Measurements from ENCODE around the gene UBE2H. TPM values are rescaled to one million over a fixed set of nuclear protein-coding genes. Genes with fewer than 3 reads are reported as not detected.

Gene UBE2H
- total RNA-seq, 1 donor from 2014 or later = 80.7 TPM

DNA sequence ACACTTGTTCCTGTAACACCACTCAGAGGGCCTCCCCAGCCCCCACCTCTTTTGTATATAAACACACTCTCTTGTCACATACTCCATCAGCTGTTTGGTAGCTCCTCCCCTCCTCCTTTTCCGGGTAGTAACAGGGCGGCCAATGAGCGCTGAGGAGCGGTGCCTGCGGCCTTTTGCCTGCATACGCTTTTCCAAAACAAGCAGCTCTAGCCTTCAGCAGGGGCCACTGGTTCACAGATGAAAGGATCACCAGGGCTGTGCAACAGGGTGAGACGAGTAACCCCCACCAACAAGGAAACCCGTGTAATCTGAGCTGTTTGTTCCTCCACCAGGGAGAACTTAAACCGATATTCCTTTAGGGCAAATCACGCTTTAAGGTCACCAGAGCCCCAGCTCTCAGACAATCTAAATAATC lies 3.9 kb downstream of the UBE2H start:
- DNase-seq (ENCODE audit: extremely low spot score, unreplicated experiment) = peak; percentile 86
- no peak for TF ChIP-seq CTCF (conservative IDR thresholded peaks at IDR 0.05)
- Mint-ChIP-seq H3K9me3 (peaks cover 9% of the 10 kb centered on the region), H3K27me3 (no peaks in the 10 kb centered on the region), H3K27ac (no peak overlapping the region), H3K4me1 (ENCODE audit: unreplicated experiment) (peaks cover 15% of the 10 kb centered on the region), H3K36me3 (peaks cover 15% of the 10 kb centered on the region), H3K4me3 (no peak overlapping the region)

GRCh38 chr7:129948338-129948737 lies 4.4 kb downstream of the UBE2H start:
- H3K4me1 Mint-ChIP-seq (ENCODE audit: unreplicated experiment) = peaks cover 15% of the 10 kb centered on the region
- peak overlapping the region; percentile 40 for H3K4me3 Mint-ChIP-seq
- no peak for DNase-seq (ENCODE audit: extremely low spot score, unreplicated experiment)
- H3K36me3 Mint-ChIP-seq = peaks cover 15% of the 10 kb centered on the region
- TF ChIP-seq CTCF (conservative IDR thresholded peaks at IDR 0.05) = no peak
- H3K27me3 Mint-ChIP-seq = no peaks in the 10 kb centered on the region
- peaks cover 9% of the 10 kb centered on the region for H3K9me3 Mint-ChIP-seq
- no peak overlapping the region for H3K27ac Mint-ChIP-seq

DNA sequence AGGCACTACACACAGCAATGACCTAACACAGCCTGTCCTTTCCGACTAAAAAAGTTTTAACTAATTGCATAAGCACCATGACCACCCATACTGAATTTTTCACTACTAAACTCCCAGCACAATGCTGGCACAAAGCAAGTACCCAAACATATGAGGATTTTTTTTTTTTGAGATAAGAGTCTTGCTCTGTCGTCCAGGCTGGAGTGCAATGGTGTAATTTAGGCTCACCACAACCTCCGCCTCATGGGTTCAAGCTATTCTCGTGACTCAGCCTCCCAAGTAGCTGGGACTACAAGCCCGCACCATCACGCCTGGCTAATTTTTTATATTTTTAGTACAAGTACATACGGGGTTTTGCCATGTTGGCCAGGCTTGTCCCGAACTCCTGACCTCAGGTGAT lies 5.1 kb downstream of the UBE2H start:
- Mint-ChIP-seq H3K36me3 (peaks cover 15% of the 10 kb centered on the region), H3K4me1 (ENCODE audit: unreplicated experiment) (peaks cover 15% of the 10 kb centered on the region), H3K9me3 (peaks cover 9% of the 10 kb centered on the region), H3K27ac (peak overlapping the region; percentile 61), H3K27me3 (no peaks in the 10 kb centered on the region), H3K4me3 (peak overlapping the region; percentile 61)
- DNase-seq (ENCODE audit: extremely low spot score, unreplicated experiment) = no peak
- no peak for TF ChIP-seq CTCF (conservative IDR thresholded peaks at IDR 0.05)

GRCh38 chr7:129947049-129947448 lies 5.7 kb downstream of the UBE2H start:
- Mint-ChIP-seq H3K27ac (peak overlapping the region; percentile 61), H3K4me1 (ENCODE audit: unreplicated experiment) (peaks cover 15% of the 10 kb centered on the region), H3K36me3 (peaks cover 18% of the 10 kb centered on the region), H3K4me3 (peak overlapping the region; percentile 30), H3K9me3 (peaks cover 9% of the 10 kb centered on the region), H3K27me3 (no peaks in the 10 kb centered on the region)
- DNase-seq (ENCODE audit: extremely low spot score, unreplicated experiment) = no peak
- TF ChIP-seq CTCF (conservative IDR thresholded peaks at IDR 0.05) = no peak

DNA sequence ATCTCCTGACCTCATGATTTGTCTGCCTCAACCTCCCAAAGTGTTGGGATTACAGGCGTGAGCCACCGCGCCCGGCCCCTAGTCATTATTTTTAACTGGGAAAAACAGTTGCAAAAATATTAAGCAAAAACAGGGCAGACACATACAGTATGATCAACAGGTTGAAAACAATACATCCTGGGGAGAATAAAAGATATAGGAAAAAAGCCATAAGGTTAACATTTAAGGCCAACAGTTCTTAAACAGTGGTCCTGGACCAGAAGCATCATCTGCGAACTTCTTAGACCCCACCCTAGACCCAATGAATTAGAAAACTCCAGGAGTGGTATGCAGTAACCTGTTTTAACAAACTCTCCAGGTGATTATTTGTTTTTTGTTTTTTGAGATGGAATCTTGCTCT lies 6.5 kb downstream of the UBE2H start:
- no peak overlapping the region for H3K4me3 Mint-ChIP-seq
- DNase-seq (ENCODE audit: extremely low spot score, unreplicated experiment) = no peak
- no peak for TF ChIP-seq CTCF (conservative IDR thresholded peaks at IDR 0.05)
- H3K27ac Mint-ChIP-seq = peak overlapping the region; percentile 61
- H3K9me3 Mint-ChIP-seq = peaks cover 9% of the 10 kb centered on the region
- H3K4me1 Mint-ChIP-seq (ENCODE audit: unreplicated experiment) = peaks cover 15% of the 10 kb centered on the region
- H3K36me3 Mint-ChIP-seq = peaks cover 18% of the 10 kb centered on the region
- H3K27me3 Mint-ChIP-seq = no peaks in the 10 kb centered on the region

- Mint-ChIP-seq H3K27ac (no peak overlapping the region), H3K9me3 (peaks cover 9% of the 10 kb centered on the region), H3K36me3 (peaks cover 24% of the 10 kb centered on the region), H3K27me3 (no peaks in the 10 kb centered on the region), H3K4me1 (ENCODE audit: unreplicated experiment) (peaks cover 15% of the 10 kb centered on the region), H3K4me3 (no peak overlapping the region)
- DNase-seq (ENCODE audit: extremely low spot score, unreplicated experiment) = no peak
- TF ChIP-seq CTCF (conservative IDR thresholded peaks at IDR 0.05) = no peak
These were observed 9.4 kb downstream of the UBE2H start for GRCh38 chr7:129943352-129943751.
